Measurements from ENCODE around the gene TPM2.

- TF ChIP-seq POLR2A (IDR thresholded peaks at IDR 0.05) (no peak), CTCF (IDR thresholded peaks at IDR 0.05) (no peak)
Observed at GRCh38 chr9:35658968-35659220, 30.8 kb downstream of the TPM2 start.
